ENCODE measurements around the gene DCAKD.

Gene DCAKD

DNA sequence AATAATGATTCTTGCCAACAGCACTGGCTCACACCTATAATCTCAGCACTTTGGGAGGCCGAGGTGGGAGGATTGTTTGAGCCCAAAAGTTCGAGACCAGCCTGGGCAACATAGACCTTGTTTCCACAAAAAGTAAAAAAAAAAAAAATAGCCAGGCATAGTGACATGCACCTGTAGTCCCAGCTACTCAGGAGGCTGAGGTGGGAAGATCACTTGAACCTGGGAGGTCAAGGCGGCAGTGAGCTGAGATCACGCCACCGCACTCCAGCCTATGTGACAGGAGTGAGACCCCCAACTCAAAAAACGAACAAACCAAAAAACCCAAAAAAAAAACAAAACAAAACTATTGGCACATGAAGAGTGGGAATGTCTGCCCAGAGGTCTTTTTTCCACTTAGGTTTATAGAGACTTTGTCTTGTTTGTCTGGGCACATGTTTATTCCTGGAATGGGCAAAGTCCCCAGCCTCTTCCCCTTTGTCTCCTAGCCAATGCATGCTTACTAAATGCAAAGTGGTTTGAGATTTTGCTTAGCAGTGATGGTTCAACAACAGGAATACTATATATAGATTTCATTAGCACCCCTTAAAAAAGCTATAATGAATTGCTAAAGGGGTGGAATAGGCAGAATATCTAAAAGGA is 35.6 kb upstream of the DCAKD start:
- no peaks in the 10 kb centered on the region for H3F3A ChIP-seq (ENCODE audit: insufficient read depth, low read length)
- H3K27me3 ChIP-seq (replicated peaks; ENCODE audit: insufficient read depth, low read length) = no peaks in the 10 kb centered on the region
- TF ChIP-seq EZH2phosphoT487 (IDR thresholded peaks at IDR 0.05; ENCODE audit: low read length) (no peak), EZH2 (optimal IDR thresholded peaks at IDR 0.05; ENCODE audit: low read depth, low read length) (no peak)
- TF ChIP-seq, protein P1, sequence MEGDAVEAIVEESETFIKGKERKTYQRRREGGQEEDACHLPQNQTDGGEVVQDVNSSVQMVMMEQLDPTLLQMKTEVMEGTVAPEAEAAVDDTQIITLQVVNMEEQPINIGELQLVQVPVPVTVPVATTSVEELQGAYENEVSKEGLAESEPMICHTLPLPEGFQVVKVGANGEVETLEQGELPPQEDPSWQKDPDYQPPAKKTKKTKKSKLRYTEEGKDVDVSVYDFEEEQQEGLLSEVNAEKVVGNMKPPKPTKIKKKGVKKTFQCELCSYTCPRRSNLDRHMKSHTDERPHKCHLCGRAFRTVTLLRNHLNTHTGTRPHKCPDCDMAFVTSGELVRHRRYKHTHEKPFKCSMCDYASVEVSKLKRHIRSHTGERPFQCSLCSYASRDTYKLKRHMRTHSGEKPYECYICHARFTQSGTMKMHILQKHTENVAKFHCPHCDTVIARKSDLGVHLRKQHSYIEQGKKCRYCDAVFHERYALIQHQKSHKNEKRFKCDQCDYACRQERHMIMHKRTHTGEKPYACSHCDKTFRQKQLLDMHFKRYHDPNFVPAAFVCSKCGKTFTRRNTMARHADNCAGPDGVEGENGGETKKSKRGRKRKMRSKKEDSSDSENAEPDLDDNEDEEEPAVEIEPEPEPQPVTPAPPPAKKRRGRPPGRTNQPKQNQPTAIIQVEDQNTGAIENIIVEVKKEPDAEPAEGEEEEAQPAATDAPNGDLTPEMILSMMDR (IDR thresholded peaks at IDR 0.05; ENCODE audit: low read length) = no peak
- no peak overlapping the region for H3K9ac ChIP-seq (ENCODE audit: low read length)
- H3K4me1 ChIP-seq (ENCODE audit: low read length) = no peaks in the 10 kb centered on the region
- no peak overlapping the region for H3K27ac ChIP-seq (ENCODE audit: low read length)
- peaks cover 16% of the 10 kb centered on the region for H3K36me3 ChIP-seq (replicated peaks; ENCODE audit: insufficient read depth, low read length)
- no peaks in the 10 kb centered on the region for H4K20me1 ChIP-seq (ENCODE audit: insufficient read depth, low read length)
- H3K9me2 ChIP-seq (replicated peaks; ENCODE audit: insufficient read depth, low read length) = no peaks in the 10 kb centered on the region
- no peak overlapping the region for H3K4me3 ChIP-seq (ENCODE audit: low read length)
- H3K79me2 ChIP-seq (ENCODE audit: low read length) = 0 out of 2 replicates have a peak, but pooled peaks cover 4% of the 10 kb centered on the region
- no peak for DNase-seq
- H3K4me2 ChIP-seq (ENCODE audit: low read depth, low read length) = no peak overlapping the region
- no peaks in the 10 kb centered on the region for H3K9me3 ChIP-seq (replicated peaks; ENCODE audit: insufficient read depth, low read length)
- H2AFZ ChIP-seq (ENCODE audit: low read length) = no peak overlapping the region

DNA sequence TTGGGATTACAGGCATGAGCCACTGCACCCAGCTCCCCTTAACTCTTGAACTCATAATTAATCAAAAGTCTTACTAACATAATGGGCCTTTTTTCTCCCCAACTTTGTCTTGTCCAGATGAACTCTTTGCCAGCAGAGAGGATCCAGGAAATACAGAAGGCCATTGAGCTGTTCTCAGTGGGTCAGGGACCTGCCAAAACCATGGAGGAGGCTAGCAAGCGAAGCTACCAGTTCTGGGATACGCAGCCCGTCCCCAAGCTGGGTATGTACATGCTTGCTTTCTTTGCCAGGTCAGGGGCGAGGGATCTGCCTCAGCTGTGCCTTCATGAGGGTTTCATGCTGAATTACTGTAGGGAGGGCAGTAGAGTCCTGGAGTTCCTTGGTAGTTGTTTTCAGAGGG is 35.0 kb upstream of the DCAKD start:
- Histone ChIP-seq H2AFZ (ENCODE audit: low read length) (no peak overlapping the region), H3K27ac (ENCODE audit: low read length) (no peak overlapping the region), H3K36me3 (replicated peaks; ENCODE audit: insufficient read depth, low read length) (peaks cover 19% of the 10 kb centered on the region), H3K9ac (ENCODE audit: low read length) (no peak overlapping the region), H3K4me2 (ENCODE audit: low read depth, low read length) (no peak overlapping the region), H3F3A (ENCODE audit: insufficient read depth, low read length) (no peaks in the 10 kb centered on the region), H3K4me3 (ENCODE audit: low read length) (no peak overlapping the region), H3K4me1 (ENCODE audit: low read length) (no peaks in the 10 kb centered on the region), H3K9me2 (replicated peaks; ENCODE audit: insufficient read depth, low read length) (no peaks in the 10 kb centered on the region), H3K79me2 (ENCODE audit: low read length) (peaks cover 7% of the 10 kb centered on the region; the same call in 1 of the 2 replicates), H4K20me1 (ENCODE audit: insufficient read depth, low read length) (no peaks in the 10 kb centered on the region), H3K9me3 (replicated peaks; ENCODE audit: insufficient read depth, low read length) (no peaks in the 10 kb centered on the region), H3K27me3 (replicated peaks; ENCODE audit: insufficient read depth, low read length) (no peaks in the 10 kb centered on the region)
- TF ChIP-seq, protein P1 (IDR thresholded peaks at IDR 0.05; ENCODE audit: low read length) = no peak
- TF ChIP-seq EZH2phosphoT487 (IDR thresholded peaks at IDR 0.05; ENCODE audit: low read length) (no peak), EZH2 (optimal IDR thresholded peaks at IDR 0.05; ENCODE audit: low read depth, low read length) (no peak)
- DNase-seq = no peak

DNA sequence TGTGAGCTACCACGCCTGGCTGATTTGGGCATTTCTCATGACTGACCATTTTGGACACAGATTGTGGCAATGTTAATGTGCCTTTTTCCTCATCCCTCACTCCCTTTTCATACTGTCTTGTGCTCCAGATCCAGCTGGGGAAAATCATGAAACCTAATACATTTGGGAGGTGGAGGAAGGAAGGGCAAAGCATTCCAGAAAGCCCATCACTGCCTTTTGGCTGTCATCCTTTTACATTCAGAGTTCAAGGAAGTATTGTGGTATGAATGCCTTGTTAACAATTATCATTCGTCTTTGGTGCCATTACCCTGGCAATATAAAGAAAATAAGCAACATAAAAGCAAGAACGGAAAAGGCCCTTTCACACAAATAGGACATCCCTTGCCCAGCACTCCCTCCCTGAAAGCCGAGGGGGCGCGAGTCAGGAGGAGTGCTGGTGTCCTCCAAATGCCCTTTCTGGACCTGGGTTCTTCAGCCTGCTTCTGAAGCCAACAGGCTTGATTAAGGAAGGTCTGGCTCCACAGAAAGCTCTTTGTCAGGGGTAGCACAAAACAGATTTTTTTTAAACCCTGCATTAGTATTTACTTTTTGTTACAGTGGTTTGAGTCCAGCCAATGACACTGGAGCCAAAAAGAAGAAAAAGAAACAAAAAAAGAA is 29.7 kb upstream of the DCAKD start:
- no peaks in the 10 kb centered on the region for H3K27me3 ChIP-seq (replicated peaks; ENCODE audit: insufficient read depth, low read length)
- H3K9ac ChIP-seq (ENCODE audit: low read length) = no peak overlapping the region
- H3K4me2 ChIP-seq (ENCODE audit: low read depth, low read length) = no peak overlapping the region
- H2AFZ ChIP-seq (ENCODE audit: low read length) = no peak overlapping the region
- H3F3A ChIP-seq (ENCODE audit: insufficient read depth, low read length) = no peaks in the 10 kb centered on the region
- H3K79me2 ChIP-seq (ENCODE audit: low read length) = peaks cover 46% of the 10 kb centered on the region
- H3K4me1 ChIP-seq (ENCODE audit: low read length) = no peaks in the 10 kb centered on the region
- no peaks in the 10 kb centered on the region for H3K9me2 ChIP-seq (replicated peaks; ENCODE audit: insufficient read depth, low read length)
- H3K36me3 ChIP-seq (replicated peaks; ENCODE audit: insufficient read depth, low read length) = peaks cover 13% of the 10 kb centered on the region; the same call in 1 of the 2 replicates
- H3K9me3 ChIP-seq (replicated peaks; ENCODE audit: insufficient read depth, low read length) = no peaks in the 10 kb centered on the region
- DNase-seq = no peak
- H3K27ac ChIP-seq (ENCODE audit: low read length) = no peak overlapping the region
- TF ChIP-seq EZH2 (optimal IDR thresholded peaks at IDR 0.05; ENCODE audit: low read depth, low read length) (no peak), EZH2phosphoT487 (IDR thresholded peaks at IDR 0.05; ENCODE audit: low read length) (no peak)
- TF ChIP-seq, protein P1 (IDR thresholded peaks at IDR 0.05; ENCODE audit: low read length) = no peak
- 0 out of 2 replicates have a peak, but pooled peaks cover 7% of the 10 kb centered on the region for H4K20me1 ChIP-seq (ENCODE audit: insufficient read depth, low read length)
- H3K4me3 ChIP-seq (ENCODE audit: low read length) = no peak overlapping the region

Measured in MM.1S (cell line).